Adrenal gland (tissue), 5 donors: Measurements from ENCODE around the gene WBP4.

ENCODE experiments used
- POLR2A ChIP-seq, 2 donors: fragments of 450-650 bp; IDR thresholded peaks; one replicate each; pipeline ENCODE4 v1.6.1; 2017; ENCODE audit warnings: antibody characterized with exemption in 2 of 2, mild to moderate bottlenecking in 2 of 2, moderate library complexity in 1 of 2
- TF ChIP-seq, protein P1 (sequence below), 6 experiments: fragments of 450-650 bp in 4 of 6; fragments of 200-600 bp in 2 of 6; sonication (generic) in 1 of 6; IDR thresholded peaks; 1 replicate in 5 of 6; 2 replicates in 1 of 6; pipeline versions ENCODE4 v1.5.1 to v1.8.0; 2016 to 2021; ENCODE audit warnings: antibody characterized with exemption in 6 of 6, mild to moderate bottlenecking in 2 of 6, moderate library complexity in 1 of 6
- donor health status: DM: no; HTN: no; CAD: no.

DNA sequence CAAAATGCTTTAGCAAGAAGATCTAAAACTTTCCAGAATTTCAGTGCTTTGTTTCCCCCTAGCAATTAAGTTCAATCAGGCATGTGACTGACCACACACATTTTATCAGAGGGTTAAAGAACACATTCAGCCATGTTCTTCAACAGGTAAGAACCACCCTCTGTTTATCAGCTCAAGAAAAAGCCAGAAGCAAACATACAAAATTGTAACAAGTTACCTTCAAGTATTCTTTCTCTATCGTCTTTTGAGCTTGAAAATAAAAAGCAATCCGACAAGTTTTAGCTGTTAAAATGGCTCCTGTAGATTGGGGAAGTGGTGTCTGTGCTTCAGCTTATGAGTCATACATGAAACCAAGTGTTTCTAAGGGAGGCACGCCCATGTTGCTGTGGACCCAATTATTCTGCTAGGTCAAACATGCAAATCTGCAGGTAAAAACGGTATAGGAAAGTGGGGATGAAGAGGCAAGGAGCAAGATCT lies 42.3 kb upstream of the WBP4 start, which contains the start of gene ELF1:
- TF ChIP-seq, protein P1, sequence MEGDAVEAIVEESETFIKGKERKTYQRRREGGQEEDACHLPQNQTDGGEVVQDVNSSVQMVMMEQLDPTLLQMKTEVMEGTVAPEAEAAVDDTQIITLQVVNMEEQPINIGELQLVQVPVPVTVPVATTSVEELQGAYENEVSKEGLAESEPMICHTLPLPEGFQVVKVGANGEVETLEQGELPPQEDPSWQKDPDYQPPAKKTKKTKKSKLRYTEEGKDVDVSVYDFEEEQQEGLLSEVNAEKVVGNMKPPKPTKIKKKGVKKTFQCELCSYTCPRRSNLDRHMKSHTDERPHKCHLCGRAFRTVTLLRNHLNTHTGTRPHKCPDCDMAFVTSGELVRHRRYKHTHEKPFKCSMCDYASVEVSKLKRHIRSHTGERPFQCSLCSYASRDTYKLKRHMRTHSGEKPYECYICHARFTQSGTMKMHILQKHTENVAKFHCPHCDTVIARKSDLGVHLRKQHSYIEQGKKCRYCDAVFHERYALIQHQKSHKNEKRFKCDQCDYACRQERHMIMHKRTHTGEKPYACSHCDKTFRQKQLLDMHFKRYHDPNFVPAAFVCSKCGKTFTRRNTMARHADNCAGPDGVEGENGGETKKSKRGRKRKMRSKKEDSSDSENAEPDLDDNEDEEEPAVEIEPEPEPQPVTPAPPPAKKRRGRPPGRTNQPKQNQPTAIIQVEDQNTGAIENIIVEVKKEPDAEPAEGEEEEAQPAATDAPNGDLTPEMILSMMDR (IDR thresholded peaks at IDR 0.05) = no peak
- TF ChIP-seq POLR2A (IDR thresholded peaks at IDR 0.05) = no peak
